CD14-positive monocyte (primary cell): ENCODE measurements around the gene FIP1L1. TPM values are rescaled to one million over a fixed set of nuclear protein-coding genes. Genes with fewer than 3 reads are reported as not detected.
A peak's percentile ranks its signal among the peaks of the same experiment; 100 is the strongest.
"Not testable (repeated sequence)": the region's sequence is repeated elsewhere in the genome, so short reads cannot be mapped to it uniquely, and the experiment has no call there.

Experiments
- DNase-seq, 3 donors: peaks; one replicate each; pipeline ENCODE4 v3.0.0-alpha.2; 2011 to 2022
- H2AFZ ChIP-seq: 2 replicates; pipeline ENCODE4 v1.6.0; 2012; ENCODE audit warnings: mild to moderate bottlenecking, low read depth, low read length, inconsistent platforms; ENCODE audit not compliant: insufficient read depth, poor library complexity, severe bottlenecking
- H3K27ac ChIP-seq, 2 donors: 1 replicate in 1 of 2; 2 replicates in 1 of 2; pipeline ENCODE4 v1.5.1; 2012 to 2013; ENCODE audit warnings: low read length in 2 of 2, control low read depth in 1 of 2, inconsistent platforms in 1 of 2, low read depth in 1 of 2, mild to moderate bottlenecking in 1 of 2
- H3K27me3 ChIP-seq, 2 donors: one replicate each; pipeline versions ENCODE4 v1.6.0 to v1.6.1; 2011 to 2013; ENCODE audit warnings: low read length in 2 of 2; ENCODE audit not compliant: control insufficient read depth in 2 of 2, insufficient read depth in 2 of 2
- H3K36me3 ChIP-seq, 2 donors: replicated peaks in 1 of 2; 1 replicate in 1 of 2; 2 replicates in 1 of 2; pipeline versions ENCODE4 v1.5.1 to v1.6.1; 2012 to 2013; ENCODE audit warnings: low read length in 2 of 2, control low read depth in 1 of 2, inconsistent platforms in 1 of 2, mild to moderate bottlenecking in 1 of 2; ENCODE audit not compliant: insufficient read depth in 2 of 2, control insufficient read depth in 1 of 2
- H3K4me1 ChIP-seq, 2 donors: 1 replicate in 1 of 2; 2 replicates in 1 of 2; pipeline versions ENCODE4 v1.5.1 to v1.6.1; 2012 to 2013; ENCODE audit warnings: low read length in 2 of 2, control low read depth in 1 of 2, inconsistent platforms in 1 of 2, mild to moderate bottlenecking in 1 of 2, moderate library complexity in 1 of 2; ENCODE audit not compliant: insufficient read depth in 2 of 2, control insufficient read depth in 1 of 2
- H3K4me2 ChIP-seq: replicated peaks from 2 replicates; pipeline ENCODE3; 2012; ENCODE audit warnings: low read length, moderate library complexity, mild to moderate bottlenecking; ENCODE audit not compliant: poor library complexity, severe bottlenecking; ENCODE audit errors: extremely low read depth
- H3K4me3 ChIP-seq, 3 experiments: fragments of 200-600 bp in 1 of 3; sonication (generic) in 1 of 3; replicated peaks in 1 of 3; 1 replicate in 2 of 3; 2 replicates in 1 of 3; pipeline ENCODE4 v1.5.1; 2011 to 2013; ENCODE audit warnings: low read length in 3 of 3, mild to moderate bottlenecking in 3 of 3, control low read depth in 2 of 3, low read depth in 2 of 3, inconsistent platforms in 1 of 3, moderate library complexity in 1 of 3
- H3K79me2 ChIP-seq: 2 replicates; pipeline ENCODE4 v1.6.0; 2012; ENCODE audit warnings: mild to moderate bottlenecking, control low read depth, inconsistent platforms, low read length, moderate library complexity; ENCODE audit not compliant: insufficient read depth
- H3K9ac ChIP-seq: 2 replicates; pipeline ENCODE4 v1.6.0; 2017; ENCODE audit warnings: low read length, mild to moderate bottlenecking; ENCODE audit not compliant: insufficient read depth, poor library complexity, severe bottlenecking
- H3K9me3 ChIP-seq, 2 donors: replicated peaks in 1 of 2; 1 replicate in 1 of 2; 2 replicates in 1 of 2; pipeline versions ENCODE4 v1.5.1 to v1.6.1; 2012 to 2013; ENCODE audit warnings: low read length in 2 of 2, control low read depth in 1 of 2; ENCODE audit not compliant: control insufficient read depth in 1 of 2, insufficient read depth in 1 of 2
- H4K20me1 ChIP-seq: 2 replicates; pipeline ENCODE4 v1.6.0; 2012; ENCODE audit warnings: mild to moderate bottlenecking, low read length, control low read depth, moderate library complexity; ENCODE audit not compliant: insufficient read depth
- H3K27ac Mint-ChIP-seq, 7 donors: one replicate each; pipeline ENCODE4 v1.8.0; 2020; ENCODE audit warnings: mild to moderate bottlenecking in 7 of 7, mixed read lengths in 7 of 7, moderate library complexity in 6 of 7, inconsistent platforms in 2 of 7
- H3K27me3 Mint-ChIP-seq, 3 donors: one replicate each; pipeline ENCODE4 v1.8.0; 2021 to 2022; ENCODE audit warnings: low read depth in 3 of 3, mild to moderate bottlenecking in 3 of 3, mixed read lengths in 3 of 3, moderate library complexity in 3 of 3, inconsistent platforms in 1 of 3
- H3K36me3 Mint-ChIP-seq, 2 donors: one replicate each; pipeline ENCODE4 v1.8.0; 2020; ENCODE audit warnings: mixed read lengths in 2 of 2, inconsistent platforms in 1 of 2, mild to moderate bottlenecking in 1 of 2
- H3K4me1 Mint-ChIP-seq: one replicate; pipeline ENCODE4 v1.8.0; 2020; ENCODE audit warnings: mild to moderate bottlenecking, mixed read lengths
- H3K4me3 Mint-ChIP-seq, 2 donors: one replicate each; pipeline ENCODE4 v1.8.0; 2020; ENCODE audit warnings: mild to moderate bottlenecking in 2 of 2, mixed read lengths in 2 of 2, moderate library complexity in 1 of 2
- H3K9me3 Mint-ChIP-seq, 7 donors: one replicate each; pipeline ENCODE4 v1.8.0; 2020 to 2022; ENCODE audit warnings: mixed read lengths in 7 of 7, mild to moderate bottlenecking in 6 of 7, moderate library complexity in 6 of 7, inconsistent platforms in 2 of 7
- WGBS: methylation state at CpG from one replicate; pipeline ENCODE4 v1.1.5; 2013; ENCODE audit warnings: missing lambda C conversion rate; ENCODE audit not compliant: insufficient coverage; 5-methylcytosine and 5-hydroxymethylcytosine counted together
- intact Hi-C, 2 donors: fragments of 100-400 bp; cut with micrococcal nuclease; formaldehyde crosslinking; loops; one replicate each; pipeline versions ENCODE4 v1.15.0 to v1.15.1; 2023
- polyA plus RNA-seq, 3 donors: library from polyadenylated mRNA; depleted of rRNA in 1 of 3; unstranded in 2 of 3; stranded (reverse) in 1 of 3; fragments of 300-500 nt in 2 of 3; fragments of >200 nt in 1 of 3; fragmentation: Illumina TruSeq in 2 of 3; gene quantifications; 1 replicate in 2 of 3; 2 replicates in 1 of 3; pipeline ENCODE4 v1.2.3, GENCODE V29; 2012 to 2021
- TF ChIP-seq, protein P1 (sequence below): fragments of 200-600 bp; IDR thresholded peaks from one replicate; pipeline ENCODE4 v1.8.0; 2022; ENCODE audit warnings: antibody characterized with exemption, mild to moderate bottlenecking

The FIP1L1 gene
- polyA plus RNA-seq, 3 donors, result 14.5 to 36.9 (median 25.4) TPM

GRCh38 chr4:53380221-53380620, 2.8 kb downstream of the FIP1L1 start:
- TF ChIP-seq, protein P1, sequence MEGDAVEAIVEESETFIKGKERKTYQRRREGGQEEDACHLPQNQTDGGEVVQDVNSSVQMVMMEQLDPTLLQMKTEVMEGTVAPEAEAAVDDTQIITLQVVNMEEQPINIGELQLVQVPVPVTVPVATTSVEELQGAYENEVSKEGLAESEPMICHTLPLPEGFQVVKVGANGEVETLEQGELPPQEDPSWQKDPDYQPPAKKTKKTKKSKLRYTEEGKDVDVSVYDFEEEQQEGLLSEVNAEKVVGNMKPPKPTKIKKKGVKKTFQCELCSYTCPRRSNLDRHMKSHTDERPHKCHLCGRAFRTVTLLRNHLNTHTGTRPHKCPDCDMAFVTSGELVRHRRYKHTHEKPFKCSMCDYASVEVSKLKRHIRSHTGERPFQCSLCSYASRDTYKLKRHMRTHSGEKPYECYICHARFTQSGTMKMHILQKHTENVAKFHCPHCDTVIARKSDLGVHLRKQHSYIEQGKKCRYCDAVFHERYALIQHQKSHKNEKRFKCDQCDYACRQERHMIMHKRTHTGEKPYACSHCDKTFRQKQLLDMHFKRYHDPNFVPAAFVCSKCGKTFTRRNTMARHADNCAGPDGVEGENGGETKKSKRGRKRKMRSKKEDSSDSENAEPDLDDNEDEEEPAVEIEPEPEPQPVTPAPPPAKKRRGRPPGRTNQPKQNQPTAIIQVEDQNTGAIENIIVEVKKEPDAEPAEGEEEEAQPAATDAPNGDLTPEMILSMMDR, result no peak
- no peak overlapping the region for H3K4me3 Mint-ChIP-seq
- intact Hi-C loops, result no loop called here
- H3K4me1 Mint-ChIP-seq, result peaks cover 28% of the 10 kb centered on the region
- 86% methylated on average over 4 of the region's 4 CpGs for WGBS
- Histone ChIP-seq H3K27ac (no peak overlapping the region), H3K4me1 (peaks cover 16 to 23% of the 10 kb centered on the region in 2 donors), H2AFZ (no peak overlapping the region), H3K79me2 (peaks cover 59% of the 10 kb centered on the region), H3K4me3 (no peak overlapping the region), H3K4me2 (no peak overlapping the region), H4K20me1 (peaks cover 25% of the 10 kb centered on the region), H3K27me3 (no peaks in the 10 kb centered on the region), H3K9ac (no peak overlapping the region), H3K9me3 (no peaks in the 10 kb centered on the region), H3K36me3 (peaks cover 29 to 34% of the 10 kb centered on the region in 2 donors)
- DNase-seq, result no peak
- peaks cover 0 to 2% (median 0%) of the 10 kb centered on the region in 3 donors for H3K27me3 Mint-ChIP-seq
- peaks cover 27 to 34% of the 10 kb centered on the region in 2 donors for H3K36me3 Mint-ChIP-seq
- peaks cover 0 to 3% (median 0%) of the 10 kb centered on the region in 7 donors for H3K9me3 Mint-ChIP-seq
- no peak overlapping the region for H3K27ac Mint-ChIP-seq

GRCh38 chr4:53409479-53409878, 32.0 kb downstream of the FIP1L1 start:
- H3K4me1 Mint-ChIP-seq, result peaks cover 16% of the 10 kb centered on the region

More at GRCh38 chr4:53409479-53409878, 32.0 kb downstream of the FIP1L1 start:
- H3K27me3 ChIP-seq, DNase-seq, intact Hi-C loops, H3K4me1 ChIP-seq, H3K9ac ChIP-seq, H3K4me3 Mint-ChIP-seq, H3K4me3 ChIP-seq, H3K9me3 ChIP-seq, H3K27ac ChIP-seq, H2AFZ ChIP-seq, H3K27me3 Mint-ChIP-seq, H3K4me2 ChIP-seq: not testable (repeated sequence)
- Histone ChIP-seq H3K79me2 (peaks cover 26% of the 10 kb centered on the region), H3K36me3 (peaks cover 5 to 32% of the 10 kb centered on the region in 2 donors), H4K20me1 (peaks cover 39% of the 10 kb centered on the region)
- H3K9me3 Mint-ChIP-seq, result peaks cover 7 to 19% (median 9%) of the 10 kb centered on the region in 7 donors
- WGBS, result 100% methylated on average over 1 of the region's 11 CpGs
- peaks cover 38 to 48% of the 10 kb centered on the region in 2 donors for H3K36me3 Mint-ChIP-seq
- peak overlapping the region in 2 of 7 donors; percentile 4 to 34 for H3K27ac Mint-ChIP-seq
